HG03565 (cell line): Measurements from ENCODE around the gene ALOXE3.

Experiments
- ATAC-seq: cut with Tn5 transposase; IDR thresholded peaks from one replicate; pipeline ENCODE4 v1.9.1; 2021; ENCODE audit warnings: mild to moderate bottlenecking, moderate library complexity; ENCODE audit not compliant: unreplicated experiment

ALOXE3 gene

GRCh38 chr17:8154608-8155155 lies 36.4 kb upstream of the ALOXE3 start:
- no peak for ATAC-seq

DNA sequence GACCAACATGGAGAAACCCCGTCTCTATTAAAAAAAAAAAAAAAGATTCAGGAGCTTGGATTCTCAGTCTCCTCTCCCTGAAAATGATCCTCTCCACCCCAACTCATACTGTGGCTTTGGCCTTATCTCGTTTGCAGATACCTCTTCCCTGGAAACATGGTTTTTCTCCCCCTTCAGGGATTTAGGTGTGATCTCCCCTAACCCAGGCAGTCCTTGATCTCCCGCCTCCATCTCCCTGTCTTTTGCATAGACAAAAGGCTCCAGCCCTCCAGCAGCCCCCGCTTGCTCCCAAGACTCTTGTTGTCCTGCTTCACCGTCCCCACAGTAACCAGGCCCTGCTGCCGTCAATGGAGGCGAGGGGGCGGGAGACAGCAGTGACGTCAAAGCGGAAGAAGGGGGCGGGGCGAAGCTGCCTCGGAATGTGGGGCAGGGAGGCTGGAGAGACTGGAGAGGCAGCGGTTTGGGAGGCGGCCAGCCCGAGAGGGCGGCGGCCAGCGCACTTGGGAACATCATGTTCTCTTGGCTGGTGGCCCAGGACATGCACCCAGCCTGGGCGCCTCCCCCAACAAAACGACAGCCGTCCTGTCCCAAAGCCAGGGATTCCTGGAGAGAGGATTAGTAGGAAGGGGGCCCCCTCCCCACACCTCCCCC lies 35.8 kb upstream of the ALOXE3 start:
- no peak for ATAC-seq

DNA sequence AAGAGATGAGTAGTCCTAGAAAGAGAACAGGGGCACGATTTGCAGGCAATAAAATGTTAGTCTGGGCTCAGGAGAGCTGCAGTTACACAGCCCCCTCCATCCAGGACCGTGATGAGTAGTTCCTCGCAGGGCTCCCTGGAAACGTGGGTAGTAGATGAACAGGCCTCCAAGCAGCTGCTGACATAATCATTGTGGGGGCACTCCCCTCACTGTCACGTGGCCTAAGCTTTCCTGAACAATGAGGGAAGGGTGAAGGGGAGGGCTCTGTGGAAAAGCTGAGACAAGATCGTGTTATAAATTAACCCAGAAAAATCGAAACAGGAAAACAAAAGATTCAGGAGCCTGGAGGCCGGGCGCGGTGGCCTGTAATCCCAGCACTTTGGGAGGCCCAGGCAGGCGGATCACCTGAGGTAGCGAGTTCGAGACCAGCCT lies 35.2 kb upstream of the ALOXE3 start:
- ATAC-seq = no peak

DNA sequence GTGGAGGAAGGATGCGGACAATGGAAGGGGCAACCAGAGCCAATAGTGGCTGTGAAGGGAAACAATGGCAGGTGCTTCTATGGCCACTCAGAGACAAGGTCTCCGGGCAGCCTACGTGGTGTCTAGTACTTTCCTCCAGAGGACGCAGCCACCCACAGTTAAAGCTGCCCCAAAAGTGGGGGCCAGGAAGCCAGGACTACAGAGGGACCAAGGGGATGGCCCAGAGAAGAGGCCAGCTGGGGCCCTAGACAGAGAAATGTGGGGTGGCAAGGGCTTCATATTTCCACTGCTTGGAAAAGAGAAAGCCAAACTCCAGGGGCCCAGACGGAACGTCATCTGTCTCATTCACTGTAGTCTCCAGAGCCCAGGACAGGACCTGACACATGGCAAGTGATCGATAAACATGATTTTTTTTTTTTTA lies 34.7 kb upstream of the ALOXE3 start:
- no peak for ATAC-seq

DNA sequence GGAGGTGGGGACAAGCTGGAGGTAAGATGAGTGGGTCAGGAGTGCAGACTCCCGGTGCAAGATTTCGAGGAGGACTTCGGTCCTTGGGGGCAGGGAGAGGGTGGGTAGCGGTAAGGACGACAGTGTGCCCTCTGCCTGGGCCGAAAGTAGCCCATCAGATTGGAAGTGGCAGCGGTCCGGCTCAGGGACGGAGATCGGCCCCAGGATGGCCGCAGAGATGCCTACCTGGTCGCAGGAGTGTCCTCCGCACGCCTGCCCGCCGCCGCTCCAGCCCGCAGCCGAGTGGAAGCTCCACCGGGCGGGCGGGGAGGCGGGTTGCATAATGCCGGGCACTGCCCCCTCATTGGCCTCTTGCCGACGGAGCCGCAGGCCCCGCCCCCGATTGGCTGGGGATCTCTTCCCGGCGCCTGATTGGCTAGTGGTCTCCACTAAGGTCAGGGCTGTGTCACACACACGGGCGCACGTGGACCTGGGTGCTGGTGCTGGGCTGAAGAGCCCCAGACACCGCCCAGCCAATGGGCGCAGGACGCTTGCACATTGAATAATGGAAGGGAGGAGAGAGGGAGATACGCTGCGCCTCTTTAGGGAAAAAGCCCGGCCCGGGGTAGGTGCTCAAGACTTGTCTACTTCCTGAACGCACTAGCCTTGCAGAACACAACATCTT lies 33.9 kb upstream of the ALOXE3 start, which contains the start of gene PER1:
Gene PER1 (minus strand): TSS at position 293 of the 664 bp plus-strand sequence. CDS start 1,698 bp downstream, outside the sequence.
- peak; percentile 22 for ATAC-seq

DNA sequence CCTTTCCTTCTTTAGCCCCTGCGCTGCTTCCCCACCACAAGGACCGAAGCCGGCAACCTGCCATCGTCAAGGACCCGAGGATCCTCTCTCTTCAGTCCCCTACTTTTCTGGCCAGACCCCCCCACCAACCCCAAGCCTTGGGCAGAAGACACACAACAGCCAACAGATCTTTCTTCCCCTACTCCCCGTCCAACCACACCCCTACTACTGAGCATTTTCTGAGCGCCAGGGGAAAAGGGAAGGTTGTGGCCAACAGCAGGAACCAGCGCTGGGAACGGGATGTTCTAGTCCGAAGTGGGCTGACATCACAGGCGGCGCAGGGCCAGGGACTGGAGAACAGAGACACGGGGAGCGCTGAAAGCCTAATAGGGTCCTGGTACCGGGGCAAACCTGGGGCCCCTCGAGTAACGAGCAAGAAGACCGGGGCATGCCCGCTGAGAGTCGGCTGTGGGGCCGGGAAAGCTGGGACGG lies 33.4 kb upstream of the ALOXE3 start:
- no peak for ATAC-seq

- peak; percentile 30 for ATAC-seq
These were observed 32.9 kb upstream of the ALOXE3 start for GRCh38 chr17:8151120-8151640.

DNA sequence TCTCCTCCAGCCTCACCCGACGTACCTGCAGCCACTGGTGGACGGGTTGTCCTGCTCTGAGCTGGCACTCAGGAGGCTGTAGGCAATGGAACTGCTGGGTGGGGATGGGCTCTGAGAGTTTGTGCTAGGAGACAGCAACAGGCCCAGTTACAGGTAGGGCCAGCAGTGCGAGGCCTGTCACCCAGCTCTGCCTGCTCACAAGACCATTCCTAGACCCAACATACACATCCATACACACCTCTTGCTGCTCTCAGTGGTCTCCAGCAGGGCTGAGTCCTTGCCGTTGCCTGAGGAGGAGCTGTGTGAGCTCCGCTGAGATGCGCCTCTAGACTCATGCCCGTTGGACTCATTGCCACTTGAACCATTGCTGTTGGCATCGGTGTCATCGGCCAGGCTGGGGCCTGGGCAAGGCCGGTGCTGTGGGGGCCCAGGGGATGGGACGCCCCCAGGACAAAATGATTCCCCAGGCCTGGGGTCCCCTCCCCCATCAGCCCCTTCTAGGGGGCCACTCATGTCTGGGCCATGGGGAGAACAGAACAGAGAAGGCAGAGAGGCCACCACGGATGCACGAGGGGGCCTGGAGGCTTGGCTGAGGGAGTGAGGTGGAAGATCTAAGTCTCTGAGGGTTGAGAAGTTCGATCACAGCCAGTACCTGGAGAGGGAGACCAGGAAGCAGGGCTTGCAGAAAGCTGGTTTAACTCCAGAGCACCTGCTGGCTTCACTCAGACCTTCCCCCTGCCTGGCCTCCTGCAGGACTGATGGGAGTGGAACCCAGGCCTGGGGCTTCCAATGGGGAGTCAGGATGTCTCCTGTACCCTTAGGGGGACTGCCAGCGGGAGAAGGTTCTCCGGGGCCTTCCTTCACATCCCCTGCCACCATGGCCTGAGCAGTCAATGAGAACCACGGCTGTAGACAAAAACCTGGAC lies 32.1 kb upstream of the ALOXE3 start:
- ATAC-seq = no peak

DNA sequence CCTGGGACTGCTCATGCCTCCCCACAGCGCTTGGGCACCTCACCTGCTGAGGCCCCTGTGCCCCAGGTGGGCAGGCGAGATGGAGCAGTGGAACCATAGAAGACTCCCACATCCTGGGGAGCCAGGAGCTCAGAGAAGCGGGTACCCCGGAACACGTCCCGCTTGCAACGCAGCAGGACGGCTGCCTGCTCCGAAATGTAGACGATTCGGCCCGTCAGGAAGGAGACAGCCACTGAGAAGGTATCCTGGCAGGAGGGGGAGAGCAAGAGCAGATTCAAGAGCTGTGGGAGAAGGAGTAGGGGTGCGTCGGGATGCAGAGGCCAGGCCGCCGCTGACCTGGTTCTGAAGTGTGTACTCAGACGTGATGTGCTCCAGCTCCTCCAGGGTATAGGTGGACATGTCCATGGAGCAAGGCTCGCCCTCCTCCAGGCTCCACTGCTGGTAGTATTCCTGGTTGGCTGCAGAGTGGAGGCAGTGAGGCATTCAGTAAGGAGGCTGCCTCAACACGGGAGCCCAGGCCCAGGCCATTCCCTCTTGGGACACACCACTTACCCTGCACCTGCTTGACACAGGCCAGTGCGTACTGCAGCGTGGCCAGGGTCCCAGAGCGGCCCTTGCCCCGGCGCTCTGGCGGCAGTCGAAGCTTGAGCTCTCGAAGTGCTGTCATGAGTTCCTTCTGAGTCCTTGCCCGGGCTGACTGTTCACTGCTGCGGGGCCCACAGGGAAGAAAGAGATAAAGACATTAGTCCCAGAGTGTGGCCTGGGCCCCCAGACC lies 31.3 kb upstream of the ALOXE3 start:
- no peak for ATAC-seq

DNA sequence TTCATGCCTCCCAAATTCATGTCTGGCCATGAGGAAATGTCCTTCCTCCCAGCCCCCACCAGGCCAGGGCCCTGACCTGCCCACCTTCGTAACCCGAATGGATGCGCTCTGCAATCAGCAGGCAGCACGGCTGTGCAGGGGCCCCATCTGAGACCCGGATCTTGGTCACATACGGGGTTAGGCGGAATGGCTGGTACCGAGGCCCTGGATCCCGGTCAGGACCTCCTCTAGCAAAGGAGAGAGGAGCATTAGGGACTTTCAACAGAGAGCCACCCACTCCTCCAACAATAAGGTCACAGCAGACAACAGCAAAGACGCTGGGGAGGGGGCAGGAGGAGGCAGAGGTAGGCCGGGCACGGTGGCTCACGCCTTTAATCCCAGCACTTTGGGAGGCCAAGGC lies 30.2 kb upstream of the ALOXE3 start:
- ATAC-seq = no peak

DNA sequence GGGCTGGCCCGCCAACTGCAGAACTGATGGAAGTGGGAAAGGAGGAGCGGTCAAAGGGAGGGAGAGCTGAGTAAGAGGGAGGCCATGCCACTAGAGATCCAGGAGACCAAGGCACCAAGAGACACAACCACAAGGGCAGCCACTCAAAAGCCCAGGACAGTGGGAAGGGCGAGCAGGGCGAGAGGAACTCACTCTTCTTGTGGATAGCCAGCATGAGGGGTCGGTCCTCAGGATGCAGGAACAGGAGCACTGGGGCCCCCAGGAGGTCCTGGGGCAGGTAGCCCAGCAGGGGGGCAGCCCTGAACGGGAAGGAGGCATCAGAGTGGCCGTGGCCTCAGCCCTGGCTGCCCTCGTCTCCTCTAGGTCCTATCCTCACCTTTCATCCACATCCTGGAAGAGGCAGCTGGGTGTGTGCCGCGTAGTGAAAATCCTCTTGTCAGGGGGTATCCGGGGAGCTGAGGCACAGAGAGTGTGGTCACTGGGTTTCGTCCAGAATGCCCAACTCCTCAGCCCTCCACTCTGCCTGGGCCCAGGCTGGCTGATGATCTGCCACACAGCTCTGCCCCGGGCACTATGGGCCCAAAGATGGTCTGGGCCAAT lies 29.6 kb upstream of the ALOXE3 start:
- ATAC-seq = no peak

- no peak for ATAC-seq
These were observed 29.0 kb upstream of the ALOXE3 start for GRCh38 chr17:8147141-8147804.

DNA sequence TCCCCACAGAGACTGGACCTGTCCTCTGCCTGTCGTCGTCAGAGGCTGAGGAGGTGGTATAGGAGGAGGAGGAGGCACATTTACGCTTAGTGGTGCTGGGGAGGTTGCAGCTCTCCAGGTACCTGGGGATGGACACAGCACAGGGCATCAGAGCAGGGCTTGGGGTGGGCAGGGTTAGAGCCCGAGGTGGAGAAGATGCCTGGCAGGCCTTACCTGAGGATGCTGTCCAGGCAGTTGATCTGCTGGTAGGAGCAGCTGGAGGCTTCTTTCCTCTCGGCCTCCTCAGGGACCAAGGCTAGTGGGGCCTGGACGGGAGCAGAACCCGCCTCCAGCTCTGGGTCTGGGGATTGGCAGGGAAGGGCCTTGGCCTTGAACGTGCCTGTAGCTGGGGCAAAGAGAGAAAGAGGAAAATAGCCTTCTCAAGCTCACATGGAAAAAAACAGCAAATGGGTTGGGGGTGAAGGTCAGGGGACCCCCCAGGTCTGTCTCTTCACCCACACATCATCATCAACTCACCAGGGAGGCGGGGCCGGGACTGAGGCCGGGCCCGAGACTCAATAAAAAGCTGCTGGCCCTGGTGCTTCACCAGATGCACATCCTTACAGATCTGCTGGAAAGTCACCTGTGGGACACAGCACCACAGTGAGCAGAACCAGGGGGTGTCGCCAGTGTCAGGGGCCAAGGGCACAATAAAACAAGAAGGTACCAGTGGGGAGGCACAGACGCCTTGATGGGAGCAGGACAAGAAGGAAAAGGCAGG lies 28.2 kb upstream of the ALOXE3 start:
- no peak for ATAC-seq

GRCh38 chr17:8145811-8146210 lies 27.5 kb upstream of the ALOXE3 start:
- no peak for ATAC-seq

DNA sequence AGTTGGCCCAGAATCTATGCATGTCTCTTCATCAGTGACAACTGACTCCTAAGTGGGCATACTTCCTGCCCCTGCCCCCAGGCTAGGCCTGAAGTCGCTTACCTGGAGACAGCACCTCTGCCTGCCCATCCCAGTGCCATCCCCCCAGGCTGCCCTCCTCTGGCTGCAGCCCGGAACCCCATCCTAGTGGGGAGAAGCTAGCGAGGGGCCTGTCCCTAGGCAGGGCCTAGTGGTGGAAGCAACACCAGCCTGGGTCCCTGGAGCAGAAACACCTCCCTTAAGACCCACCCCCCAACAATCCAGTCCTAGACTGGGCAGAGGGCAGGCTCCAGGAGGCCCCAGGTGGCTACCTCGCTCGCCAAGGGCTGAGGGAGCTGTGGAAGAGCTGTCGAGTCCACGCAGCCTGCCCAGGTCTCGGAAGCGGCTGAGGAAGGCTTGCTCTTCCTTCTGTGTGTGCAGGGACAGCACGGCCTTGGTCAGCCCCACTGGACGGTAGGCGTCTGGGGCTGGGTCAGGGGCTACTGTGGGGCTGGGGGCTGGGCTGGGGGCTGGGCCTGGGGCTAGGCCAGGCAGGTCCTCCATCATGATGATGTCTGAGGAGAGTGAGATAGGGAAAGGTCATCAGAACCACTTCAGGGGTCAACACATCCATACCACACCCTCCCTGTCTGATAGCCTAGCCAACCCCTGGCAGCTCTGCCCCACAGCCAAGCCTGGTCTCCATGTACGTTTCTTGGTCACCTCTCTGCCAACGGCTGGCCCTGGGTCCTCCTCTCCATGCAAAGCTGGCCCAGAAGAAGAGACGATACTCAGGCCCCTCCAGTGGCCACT lies 26.3 kb upstream of the ALOXE3 start:
- ATAC-seq = no peak

GRCh38 chr17:8143581-8144400 lies 25.5 kb upstream of the ALOXE3 start:
- no peak for ATAC-seq
